B cell (primary cell): ENCODE measurements around the gene ADK. TPM values are rescaled to one million over a fixed set of nuclear protein-coding genes. Genes with fewer than 3 reads are reported as not detected.

ENCODE experiments used
- ATAC-seq: fragments of 200-7000 bp; cut with Tn5 transposase; one replicate; pipeline ENCODE4 v1.10.0; 2021; ENCODE audit warnings: low read depth, mild to moderate bottlenecking, moderate number of reproducible peaks, moderate library complexity
- CTCF ChIA-PET: fragments of 350-600 bp; sonication (Branson Sonifier 250); formaldehyde crosslinking; loops from one replicate; lab custom pipeline; 2021; ENCODE audit warnings: antibody characterized with exemption, inconsistent platforms; lab: Charles Lee
- POLR2A ChIA-PET: fragments of 350-600 bp; sonication (Branson Sonifier 250); formaldehyde crosslinking; loops from one replicate; lab custom pipeline; 2021; ENCODE audit warnings: antibody characterized with exemption; lab: Charles Lee
- DNase-seq: peaks from one replicate; pipeline ENCODE4 v3.0.0; 2013
- H2AFZ ChIP-seq: 2 replicates; pipeline ENCODE4 v1.6.1; 2012; ENCODE audit warnings: mild to moderate bottlenecking, low read depth, low read length; ENCODE audit not compliant: insufficient read depth, poor library complexity, severe bottlenecking
- H3K27ac ChIP-seq, 2 donors: 1 replicate in 1 of 2; 2 replicates in 1 of 2; pipeline ENCODE4 v1.5.1; 2012 to 2013; ENCODE audit warnings: low read length in 2 of 2, mild to moderate bottlenecking in 2 of 2, moderate library complexity in 1 of 2
- H3K27me3 ChIP-seq, 4 experiments: fragments of 200-600 bp in 1 of 4; sonication (generic) in 1 of 4; replicated peaks in 1 of 4; 1 replicate in 2 of 4; 2 replicates in 2 of 4; pipeline versions ENCODE4 v1.6.1 to v1.7.0; 2013 to 2016; ENCODE audit warnings: low read length in 3 of 4, mild to moderate bottlenecking in 2 of 4, mixed read lengths in 1 of 4, moderate library complexity in 1 of 4; ENCODE audit not compliant: insufficient read depth in 4 of 4, control insufficient read depth in 3 of 4; ENCODE audit errors: control extremely low read depth in 1 of 4
- H3K36me3 ChIP-seq, 2 experiments: replicated peaks in 1 of 2; 1 replicate in 1 of 2; 2 replicates in 1 of 2; pipeline versions ENCODE4 v1.6.1 to v1.7.1; 2013; ENCODE audit warnings: low read length in 1 of 2; ENCODE audit not compliant: insufficient read depth in 2 of 2, control insufficient read depth in 1 of 2; ENCODE audit errors: control extremely low read depth in 1 of 2, extremely low read depth in 1 of 2
- H3K4me1 ChIP-seq, 2 donors: fragments of 200-600 bp in 1 of 2; sonication (generic) in 1 of 2; 1 replicate in 1 of 2; 2 replicates in 1 of 2; pipeline versions ENCODE4 v1.5.1 to v1.6.1; 2013 to 2017; ENCODE audit warnings: low read length in 2 of 2; ENCODE audit not compliant: control insufficient read depth in 2 of 2, insufficient read depth in 2 of 2
- H3K4me2 ChIP-seq: replicated peaks from 2 replicates; pipeline ENCODE3; 2012; ENCODE audit warnings: mild to moderate bottlenecking, low read depth, low read length; ENCODE audit not compliant: poor library complexity, severe bottlenecking
- H3K4me3 ChIP-seq, 5 experiments: fragments of 200-600 bp in 1 of 5; sonication (generic) in 1 of 5; 1 replicate in 3 of 5; 2 replicates in 2 of 5; pipeline versions ENCODE4 v1.5.1 to v1.7.0; 2011 to 2016; ENCODE audit warnings: low read length in 4 of 5, mild to moderate bottlenecking in 4 of 5, low read depth in 2 of 5, control low read depth in 1 of 5, moderate library complexity in 1 of 5; ENCODE audit not compliant: insufficient read depth in 1 of 5; ENCODE audit errors: control extremely low read depth in 1 of 5, extremely low read depth in 1 of 5
- H3K79me2 ChIP-seq: fragments of 200-600 bp; sonication (generic); one replicate; pipeline ENCODE4 v1.6.0; 2016; ENCODE audit warnings: low read length; ENCODE audit not compliant: control insufficient read depth, insufficient read depth
- H3K9ac ChIP-seq: fragments of 200-600 bp; sonication (generic); 2 replicates; pipeline ENCODE4 v1.6.1; 2017; ENCODE audit warnings: mild to moderate bottlenecking, low read length, moderate library complexity
- H3K9me3 ChIP-seq, 3 donors: one replicate each; pipeline versions ENCODE4 v1.6.1 to v1.7.1; 2013; ENCODE audit warnings: low read length in 2 of 3; ENCODE audit not compliant: control insufficient read depth in 2 of 3, insufficient read depth in 1 of 3; ENCODE audit errors: control extremely low read depth in 1 of 3
- H4K20me1 ChIP-seq: 2 replicates; pipeline ENCODE4 v1.6.0; 2012; ENCODE audit warnings: mild to moderate bottlenecking, low read length; ENCODE audit not compliant: insufficient read depth, control insufficient read depth, poor library complexity, severe bottlenecking
- H3K27ac Mint-ChIP-seq: one replicate; pipeline ENCODE4 v1.8.0; 2021; ENCODE audit warnings: mixed read lengths
- H3K27me3 Mint-ChIP-seq: one replicate; pipeline ENCODE4 v1.8.0; 2021; ENCODE audit warnings: mixed read lengths
- H3K4me1 Mint-ChIP-seq: one replicate; pipeline ENCODE4 v1.8.0; 2021; ENCODE audit warnings: mixed read lengths
- H3K4me3 Mint-ChIP-seq: one replicate; pipeline ENCODE4 v1.8.0; 2021; ENCODE audit warnings: mixed read lengths
- H3K9me3 Mint-ChIP-seq: one replicate; pipeline ENCODE4 v1.8.0; 2022; ENCODE audit warnings: mixed read lengths; ENCODE audit not compliant: insufficient read depth
- EZH2 ChIP-seq: IDR thresholded peaks from 2 replicates; pipeline ENCODE4 v1.6.1; 2012; ENCODE audit warnings: borderline replicate concordance, low read depth, mild to moderate bottlenecking, moderate library complexity, low read length; ENCODE audit not compliant: insufficient read depth, poor library complexity, severe bottlenecking
- WGBS: methylation state at CpG from one replicate; pipeline ENCODE4 v1.1.5; 2013; ENCODE audit warnings: missing lambda C conversion rate; ENCODE audit not compliant: insufficient coverage; 5-methylcytosine and 5-hydroxymethylcytosine counted together
- intact Hi-C: fragments of 100-400 bp; cut with micrococcal nuclease; formaldehyde crosslinking; loops from one replicate; pipeline ENCODE4 v1.10.0; 2022
- polyA plus RNA-seq: library from polyadenylated mRNA; depleted of rRNA; stranded (reverse); fragments of >200 nt; gene quantifications from 2 replicates; pipeline ENCODE4 v1.2.3, GENCODE V29; 2012
- total RNA-seq, 2 donors: library from RNA; stranded (reverse); fragments of 120-200 nt in 1 of 2; gene quantifications; 1 replicate in 1 of 2; 2 replicates in 1 of 2; pipeline versions ENCODE4 v1.2.3 to v1.2.4, GENCODE V29; 2013 to 2022
- TF ChIP-seq, protein P1 (sequence below): fragments of 200-600 bp; IDR thresholded peaks from one replicate; pipeline ENCODE4 v1.8.0; 2022; ENCODE audit warnings: antibody characterized with exemption, mild to moderate bottlenecking

The ADK gene
- total and polyA plus RNA-seq, 2 donors (not counting 1 experiment from before 2014, with no cell fraction given): 37.2 to 52.6 TPM

DNA sequence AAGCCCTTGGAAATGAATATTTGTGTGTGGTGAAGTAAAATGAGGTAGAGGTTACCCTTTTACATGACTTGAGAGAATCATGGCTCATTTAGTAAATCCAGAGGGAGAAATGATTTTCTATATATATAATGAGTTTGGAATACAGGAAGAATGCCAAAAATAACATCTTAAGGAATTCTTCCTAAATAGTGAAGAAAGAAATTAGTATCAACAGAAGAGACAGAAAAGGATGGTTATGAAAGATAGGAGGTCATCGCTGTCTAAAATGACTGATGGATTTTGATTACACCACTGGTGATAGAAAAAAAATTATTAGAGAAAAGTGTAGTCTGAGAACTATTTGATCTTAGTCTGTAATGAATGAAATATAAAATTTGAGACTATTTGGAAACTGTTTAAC lies 283.0 kb downstream of the ADK start:
- H3K4me2 ChIP-seq: no peak overlapping the region
- DNase-seq: no peak
- H2AFZ ChIP-seq: no peak overlapping the region
- H3K9ac ChIP-seq: no peak overlapping the region
- H3K36me3 ChIP-seq: peaks cover 0 to 6% of the 10 kb centered on the region in 2 experiments
- no peaks in the 10 kb centered on the region for H4K20me1 ChIP-seq
- H3K9me3 Mint-ChIP-seq: no peaks in the 10 kb centered on the region
- H3K4me1 ChIP-seq: no peaks in the 10 kb centered on the region
- no peak overlapping the region for H3K27ac ChIP-seq
- no peaks in the 10 kb centered on the region for H3K9me3 ChIP-seq
- intact Hi-C loops: no loop called here
- H3K79me2 ChIP-seq: no peaks in the 10 kb centered on the region
- no peaks in the 10 kb centered on the region for H3K4me1 Mint-ChIP-seq
- no peaks in the 10 kb centered on the region for H3K27me3 ChIP-seq
- WGBS: no CpG with 5 or more reads among the region's 1 CpG
- no peak overlapping the region for H3K4me3 ChIP-seq
- no peak for ATAC-seq
- ChIA-PET CTCF (no interaction called here), POLR2A (no interaction called here)
- no peak overlapping the region for H3K4me3 Mint-ChIP-seq
- no peak for TF ChIP-seq EZH2
- TF ChIP-seq, protein P1, sequence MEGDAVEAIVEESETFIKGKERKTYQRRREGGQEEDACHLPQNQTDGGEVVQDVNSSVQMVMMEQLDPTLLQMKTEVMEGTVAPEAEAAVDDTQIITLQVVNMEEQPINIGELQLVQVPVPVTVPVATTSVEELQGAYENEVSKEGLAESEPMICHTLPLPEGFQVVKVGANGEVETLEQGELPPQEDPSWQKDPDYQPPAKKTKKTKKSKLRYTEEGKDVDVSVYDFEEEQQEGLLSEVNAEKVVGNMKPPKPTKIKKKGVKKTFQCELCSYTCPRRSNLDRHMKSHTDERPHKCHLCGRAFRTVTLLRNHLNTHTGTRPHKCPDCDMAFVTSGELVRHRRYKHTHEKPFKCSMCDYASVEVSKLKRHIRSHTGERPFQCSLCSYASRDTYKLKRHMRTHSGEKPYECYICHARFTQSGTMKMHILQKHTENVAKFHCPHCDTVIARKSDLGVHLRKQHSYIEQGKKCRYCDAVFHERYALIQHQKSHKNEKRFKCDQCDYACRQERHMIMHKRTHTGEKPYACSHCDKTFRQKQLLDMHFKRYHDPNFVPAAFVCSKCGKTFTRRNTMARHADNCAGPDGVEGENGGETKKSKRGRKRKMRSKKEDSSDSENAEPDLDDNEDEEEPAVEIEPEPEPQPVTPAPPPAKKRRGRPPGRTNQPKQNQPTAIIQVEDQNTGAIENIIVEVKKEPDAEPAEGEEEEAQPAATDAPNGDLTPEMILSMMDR: no peak
- no peaks in the 10 kb centered on the region for H3K27me3 Mint-ChIP-seq
- no peak overlapping the region for H3K27ac Mint-ChIP-seq

DNA sequence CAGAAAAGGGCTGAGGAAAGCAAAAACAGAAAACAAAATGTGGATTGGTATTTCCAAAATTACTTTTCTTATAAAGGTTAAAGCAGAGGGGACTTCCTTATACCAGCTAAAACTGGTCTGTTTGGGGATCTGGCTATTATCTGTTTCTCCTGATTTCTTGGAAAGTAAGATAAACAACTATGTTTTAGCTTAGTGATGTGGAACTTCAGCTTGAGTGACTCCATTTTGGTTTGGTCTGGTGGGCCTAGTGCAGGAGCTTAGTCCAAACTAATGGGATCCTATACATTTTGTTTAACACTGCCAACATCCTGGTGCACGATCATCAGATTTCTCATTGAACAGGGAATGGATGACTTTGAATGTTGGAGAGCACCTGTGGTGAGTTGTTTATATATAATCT lies 283.5 kb downstream of the ADK start:
- H3K27ac ChIP-seq: no peak overlapping the region
- CTCF ChIA-PET: no interaction called here
- Mint-ChIP-seq H3K27ac (no peak overlapping the region), H3K9me3 (no peaks in the 10 kb centered on the region), H3K4me3 (no peak overlapping the region), H3K27me3 (no peaks in the 10 kb centered on the region), H3K4me1 (no peaks in the 10 kb centered on the region)
- no peaks in the 10 kb centered on the region for H3K4me1 ChIP-seq
- intact Hi-C loops: no loop called here
- no CpG with 5 or more reads among the region's 1 CpG for WGBS
- ATAC-seq: no peak
- no peaks in the 10 kb centered on the region for H3K79me2 ChIP-seq
- no peak for DNase-seq
- no peaks in the 10 kb centered on the region for H4K20me1 ChIP-seq
- no peaks in the 10 kb centered on the region for H3K27me3 ChIP-seq
- no peak overlapping the region for H3K4me3 ChIP-seq
- no peak for TF ChIP-seq EZH2
- TF ChIP-seq, protein P1: no peak
- H3K9ac ChIP-seq: no peak overlapping the region
- POLR2A ChIA-PET: no interaction called here
- peaks cover 0 to 6% of the 10 kb centered on the region in 2 experiments for H3K36me3 ChIP-seq
- no peak overlapping the region for H2AFZ ChIP-seq
- no peak overlapping the region for H3K4me2 ChIP-seq
- H3K9me3 ChIP-seq: no peaks in the 10 kb centered on the region
